Mesenchymal stem cell (in vitro differentiated cells and primary cell): Measurements from ENCODE around the gene TCP11.

ENCODE experiments used
- DNase-seq: peaks from one replicate; pipeline ENCODE4 v3.0.0-alpha.2; 2013
- H2AFZ ChIP-seq: one replicate; pipeline ENCODE4 v1.6.1; 2013; ENCODE audit warnings: low read depth, mild to moderate bottlenecking, control low read depth, inconsistent platforms, low read length, moderate library complexity
- H2AK5ac ChIP-seq: 2 replicates; pipeline ENCODE4 v1.6.1; 2013; ENCODE audit warnings: low read length, moderate library complexity, mild to moderate bottlenecking, inconsistent platforms; ENCODE audit not compliant: severe bottlenecking
- H2BK120ac ChIP-seq: one replicate; pipeline ENCODE4 v1.6.1; 2013; ENCODE audit warnings: low read depth, mild to moderate bottlenecking, inconsistent platforms, low read length, moderate library complexity
- H2BK12ac ChIP-seq, 2 experiments: one replicate each; pipeline ENCODE4 v1.6.1; 2013; ENCODE audit warnings: inconsistent platforms in 2 of 2, low read length in 2 of 2, mild to moderate bottlenecking in 2 of 2, moderate library complexity in 2 of 2, control low read depth in 1 of 2
- H2BK15ac ChIP-seq: one replicate; pipeline ENCODE4 v1.6.1; 2013; ENCODE audit warnings: mild to moderate bottlenecking, low read depth, inconsistent platforms; ENCODE audit not compliant: poor library complexity, severe bottlenecking
- H2BK5ac ChIP-seq: 2 replicates; pipeline ENCODE4 v1.6.1; 2013; ENCODE audit warnings: low read depth, mild to moderate bottlenecking, low read length, control low read depth, inconsistent platforms; ENCODE audit not compliant: poor library complexity, severe bottlenecking
- H3K14ac ChIP-seq, 2 experiments: one replicate each; pipeline ENCODE4 v1.6.1; 2013; ENCODE audit warnings: inconsistent platforms in 2 of 2, low read length in 2 of 2, control low read depth in 1 of 2, mild to moderate bottlenecking in 1 of 2, moderate library complexity in 1 of 2
- H3K18ac ChIP-seq, 2 experiments: one replicate each; pipeline ENCODE4 v1.6.1; 2013; ENCODE audit warnings: inconsistent platforms in 2 of 2, low read length in 2 of 2, control low read depth in 1 of 2, low read depth in 1 of 2, mild to moderate bottlenecking in 1 of 2
- H3K23ac ChIP-seq, 2 experiments: one replicate each; pipeline ENCODE4 v1.6.1; 2013; ENCODE audit warnings: inconsistent platforms in 2 of 2, low read length in 2 of 2, mild to moderate bottlenecking in 2 of 2, moderate library complexity in 2 of 2, control low read depth in 1 of 2
- H3K27ac ChIP-seq: 2 replicates; pipeline ENCODE4 v1.5.1; 2013; ENCODE audit warnings: mild to moderate bottlenecking, moderate library complexity, low read length, control low read depth, inconsistent platforms; ENCODE audit not compliant: poor library complexity, severe bottlenecking
- H3K27me3 ChIP-seq, 2 experiments: 2 replicates each; pipeline versions ENCODE4 v1.6.1 to v1.7.0; 2013; ENCODE audit warnings: low read length in 2 of 2, mild to moderate bottlenecking in 2 of 2, moderate library complexity in 2 of 2, control low read depth in 1 of 2, inconsistent platforms in 1 of 2; ENCODE audit not compliant: control insufficient read depth in 1 of 2, insufficient read depth in 1 of 2
- H3K36me3 ChIP-seq, 2 experiments: 2 replicates each; pipeline versions ENCODE4 v1.6.1 to v1.7.0; 2013; ENCODE audit warnings: low read length in 2 of 2, control low read depth in 1 of 2, inconsistent platforms in 1 of 2, low read depth in 1 of 2, mild to moderate bottlenecking in 1 of 2; ENCODE audit not compliant: insufficient read depth in 2 of 2, control insufficient read depth in 1 of 2
- H3K4ac ChIP-seq, 2 experiments: one replicate each; pipeline ENCODE4 v1.6.1; 2013; ENCODE audit warnings: inconsistent platforms in 2 of 2, low read length in 2 of 2, mild to moderate bottlenecking in 2 of 2, moderate library complexity in 2 of 2, control low read depth in 1 of 2, low read depth in 1 of 2
- H3K4me1 ChIP-seq: 2 replicates; pipeline ENCODE4 v1.6.1; 2013; ENCODE audit warnings: low read depth, low read length, control low read depth; ENCODE audit not compliant: control insufficient read depth, insufficient read depth
- H3K4me2 ChIP-seq: 2 replicates; pipeline ENCODE4 v1.6.1; 2013; ENCODE audit warnings: low read length, mild to moderate bottlenecking, inconsistent platforms; ENCODE audit not compliant: poor library complexity, severe bottlenecking
- H3K4me3 ChIP-seq, 2 experiments: 2 replicates each; pipeline versions ENCODE4 v1.5.1 to v1.7.0; 2013; ENCODE audit warnings: low read length in 2 of 2, mild to moderate bottlenecking in 2 of 2, control low read depth in 1 of 2, low read depth in 1 of 2; ENCODE audit not compliant: insufficient read depth in 1 of 2
- H3K79me1 ChIP-seq: replicated peaks from 2 replicates; pipeline ENCODE4 v1.6.1; 2013; ENCODE audit warnings: mild to moderate bottlenecking, control low read depth, low read length, inconsistent platforms; ENCODE audit not compliant: poor library complexity, severe bottlenecking
- H3K9ac ChIP-seq: 2 replicates; pipeline ENCODE4 v1.7.0; 2013; ENCODE audit warnings: mild to moderate bottlenecking, low read length, moderate library complexity
- H3K9me3 ChIP-seq: 2 replicates; pipeline ENCODE4 v1.7.0; 2013; ENCODE audit warnings: mild to moderate bottlenecking, low read length; ENCODE audit not compliant: control insufficient read depth
- H4K8ac ChIP-seq: one replicate; pipeline ENCODE4 v1.6.1; 2013; ENCODE audit warnings: inconsistent platforms, mild to moderate bottlenecking, low read length, moderate library complexity
- H4K91ac ChIP-seq: one replicate; pipeline ENCODE4 v1.6.1; 2013; ENCODE audit warnings: mild to moderate bottlenecking, low read length, inconsistent platforms
- WGBS: methylation state at CpG from one replicate; pipeline ENCODE4 v1.1.7; 2013; ENCODE audit warnings: mixed read lengths; 5-methylcytosine and 5-hydroxymethylcytosine counted together

Gene TCP11

GRCh38 chr6:35077713-35078105, 63.4 kb downstream of the TCP11 start:
- H3K4me3 ChIP-seq, result no peak overlapping the region
- no peak overlapping the region for H3K9ac ChIP-seq
- H2BK15ac ChIP-seq, result no peak overlapping the region
- peaks cover 3% of the 10 kb centered on the region for H3K79me1 ChIP-seq
- no peak overlapping the region for H2BK120ac ChIP-seq
- no peak overlapping the region for H2AFZ ChIP-seq
- peaks cover 39 to 62% of the 10 kb centered on the region in 2 experiments for H3K36me3 ChIP-seq
- no peak overlapping the region for H3K18ac ChIP-seq
- H3K4me2 ChIP-seq, result no peak overlapping the region
- 85% methylated on average over 11 of the region's 11 CpGs for WGBS
- no peak overlapping the region for H3K14ac ChIP-seq
- no peak overlapping the region for H4K91ac ChIP-seq
- DNase-seq, result no peak
- no peak overlapping the region for H3K23ac ChIP-seq
- H3K4me1 ChIP-seq, result peaks cover 23% of the 10 kb centered on the region
- no peak overlapping the region for H2BK5ac ChIP-seq
- H3K27ac ChIP-seq, result no peak overlapping the region
- H3K27me3 ChIP-seq, result no peaks in the 10 kb centered on the region
- no peak overlapping the region for H2AK5ac ChIP-seq
- H2BK12ac ChIP-seq, result no peak overlapping the region
- no peak overlapping the region for H3K4ac ChIP-seq
- no peaks in the 10 kb centered on the region for H3K9me3 ChIP-seq
- H4K8ac ChIP-seq, result no peak overlapping the region

DNA sequence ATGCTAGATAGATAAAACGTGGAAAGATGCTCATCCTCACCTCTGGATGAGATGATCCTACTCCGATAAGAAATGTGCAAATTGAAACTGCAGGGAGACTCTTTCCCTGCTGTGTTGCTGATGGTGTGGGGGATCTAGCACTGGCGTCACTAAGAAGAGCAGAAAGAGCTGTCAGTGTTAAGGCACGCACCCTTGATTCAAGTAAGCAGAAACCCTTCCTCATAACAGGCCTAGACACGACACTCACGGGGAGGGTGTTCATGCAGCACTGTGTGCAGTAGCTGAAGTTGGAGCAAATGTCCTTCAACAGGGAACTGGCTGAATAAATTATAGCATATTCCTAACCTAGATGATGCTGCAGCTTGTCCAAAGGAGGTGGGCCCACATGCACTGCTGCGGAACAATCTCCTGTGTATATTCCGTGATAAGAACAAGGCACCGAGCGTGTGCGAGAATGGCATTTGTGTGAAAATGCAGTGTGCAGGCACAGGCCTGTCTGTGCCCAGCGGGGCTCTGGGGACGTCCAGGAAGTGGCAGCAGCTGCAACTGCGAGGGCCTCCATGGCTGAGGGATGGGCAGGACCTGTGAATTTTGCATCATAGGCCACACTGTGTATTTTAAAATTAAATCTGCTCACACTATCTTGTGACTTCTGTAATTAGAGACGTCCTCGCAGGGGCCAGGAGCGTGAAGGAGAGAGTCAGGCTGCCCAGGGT, 64.0 kb downstream of the TCP11 start:
- DNase-seq, result no peak
- no peak overlapping the region for H4K91ac ChIP-seq
- H3K23ac ChIP-seq, result no peak overlapping the region
- H3K18ac ChIP-seq, result no peak overlapping the region
- H3K9me3 ChIP-seq, result no peaks in the 10 kb centered on the region
- H2BK120ac ChIP-seq, result no peak overlapping the region
- no peak overlapping the region for H2BK5ac ChIP-seq
- peaks cover 4% of the 10 kb centered on the region for H3K79me1 ChIP-seq
- H2BK12ac ChIP-seq, result no peak overlapping the region
- peaks cover 33 to 64% of the 10 kb centered on the region in 2 experiments for H3K36me3 ChIP-seq
- no peak overlapping the region for H3K4me3 ChIP-seq
- no peak overlapping the region for H4K8ac ChIP-seq
- peaks cover 17% of the 10 kb centered on the region for H3K4me1 ChIP-seq
- H3K27ac ChIP-seq, result no peak overlapping the region
- H3K4me2 ChIP-seq, result no peak overlapping the region
- H3K4ac ChIP-seq, result no peak overlapping the region
- H3K27me3 ChIP-seq, result no peaks in the 10 kb centered on the region
- H2AFZ ChIP-seq, result no peak overlapping the region
- no peak overlapping the region for H3K9ac ChIP-seq
- H2AK5ac ChIP-seq, result no peak overlapping the region
- WGBS, result 90% methylated on average over 16 of the region's 17 CpGs
- no peak overlapping the region for H3K14ac ChIP-seq
- no peak overlapping the region for H2BK15ac ChIP-seq

- Histone ChIP-seq H3K4me2 (no peak overlapping the region), H2AFZ (no peak overlapping the region), H3K79me1 (peaks cover 4% of the 10 kb centered on the region), H3K4me3 (no peak overlapping the region), H4K8ac (no peak overlapping the region), H2BK15ac (no peak overlapping the region), H2BK120ac (no peak overlapping the region), H3K9me3 (no peaks in the 10 kb centered on the region), H3K36me3 (peaks cover 16 to 50% of the 10 kb centered on the region in 2 experiments), H3K27ac (no peak overlapping the region), H3K9ac (no peak overlapping the region), H3K14ac (no peak overlapping the region), H2BK12ac (no peak overlapping the region), H2BK5ac (no peak overlapping the region), H3K4me1 (peaks cover 2% of the 10 kb centered on the region), H3K27me3 (no peaks in the 10 kb centered on the region), H3K4ac (no peak overlapping the region), H4K91ac (no peak overlapping the region), H3K18ac (no peak overlapping the region), H2AK5ac (no peak overlapping the region), H3K23ac (no peak overlapping the region)
- WGBS, result 96% methylated on average over 20 of the region's 20 CpGs
- no peak for DNase-seq
Measured at GRCh38 chr6:35073766-35074471, 67.2 kb downstream of the TCP11 start.

DNA sequence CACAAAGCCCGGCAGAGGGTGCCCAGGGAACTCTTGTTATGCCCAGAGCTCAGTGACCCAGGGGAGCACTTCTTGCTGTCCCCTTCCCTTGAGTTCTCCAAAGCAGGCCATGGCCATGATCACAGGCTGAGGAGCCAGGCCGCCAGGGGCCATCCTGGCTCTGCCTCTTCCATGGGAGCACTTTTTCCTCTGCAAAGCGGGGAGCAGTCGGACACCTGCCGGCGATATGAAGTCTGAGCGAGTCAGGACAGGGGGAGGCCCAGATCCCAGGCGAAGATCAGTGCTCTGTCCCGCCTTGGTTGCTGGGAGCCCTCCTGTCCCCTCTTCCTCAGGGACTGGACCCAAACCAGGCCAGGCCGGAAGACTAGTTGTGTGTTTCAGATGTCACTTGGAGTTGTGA, 67.9 kb downstream of the TCP11 start:
- Histone ChIP-seq H3K79me1 (peaks cover 4% of the 10 kb centered on the region), H2BK15ac (no peak overlapping the region), H2AFZ (no peak overlapping the region), H3K14ac (no peak overlapping the region), H3K27me3 (no peaks in the 10 kb centered on the region), H4K91ac (no peak overlapping the region), H3K9ac (no peak overlapping the region), H3K27ac (no peak overlapping the region), H3K4me1 (peaks cover 2% of the 10 kb centered on the region), H3K4me3 (no peak overlapping the region), H3K4ac (no peak overlapping the region), H2BK120ac (no peak overlapping the region), H3K4me2 (no peak overlapping the region), H3K23ac (no peak overlapping the region), H2AK5ac (no peak overlapping the region), H2BK12ac (no peak overlapping the region), H4K8ac (no peak overlapping the region), H2BK5ac (no peak overlapping the region), H3K9me3 (no peaks in the 10 kb centered on the region), H3K18ac (no peak overlapping the region), H3K36me3 (peaks cover 11 to 50% of the 10 kb centered on the region in 2 experiments)
- no peak for DNase-seq
- 96% methylated on average over 9 of the region's 10 CpGs for WGBS
